ENCODE results near the gene ART1. TPM values are rescaled to one million over a fixed set of nuclear protein-coding genes. Genes with fewer than 3 reads are reported as not detected.

The ART1 gene
- total RNA-seq, 1 experiment from 2014 or later: not detected

- Histone ChIP-seq H3K4ac (ENCODE audit: low read depth, low read length) (no peak overlapping the region), H3K14ac (ENCODE audit: insufficient read depth, low read length) (no peak overlapping the region), H3K23ac (ENCODE audit: insufficient read length, low read depth, low read length) (no peak overlapping the region), H3K18ac (ENCODE audit: insufficient read length, low read depth, low read length) (no peak overlapping the region), H3K56ac (ENCODE audit: insufficient read length, low read depth, low read length) (no peak overlapping the region), H4K20me1 (ENCODE audit: control insufficient read depth, insufficient read depth, insufficient read length) (no peaks in the 10 kb centered on the region), H3K79me1 (ENCODE audit: insufficient read depth, low read depth, low read length, poor library complexity, severe bottlenecking) (no peaks in the 10 kb centered on the region), H2BK120ac (ENCODE audit: low read depth, low read length, poor library complexity, severe bottlenecking) (no peak overlapping the region), H2BK12ac (ENCODE audit: insufficient read length, low read depth, low read length) (no peak overlapping the region), H2AK5ac (ENCODE audit: insufficient read length, low read length) (no peak overlapping the region), H3K9me3 (ENCODE audit: control insufficient read depth, low read depth, low read length) (no peaks in the 10 kb centered on the region), H2BK20ac (ENCODE audit: low read depth, low read length, poor library complexity, severe bottlenecking) (no peak overlapping the region), H3K9ac (ENCODE audit: extremely low read depth, insufficient read length, low read length) (no peak overlapping the region), H3K4me1 (ENCODE audit: insufficient read depth, low read length) (no peaks in the 10 kb centered on the region), H2AFZ (ENCODE audit: low read length) (no peak overlapping the region), H3K23me2 (ENCODE audit: insufficient read length, low read depth, low read length, poor library complexity, severe bottlenecking) (no peaks in the 10 kb centered on the region), H4K8ac (replicated peaks; ENCODE audit: insufficient read length, low read depth, low read length) (no peak overlapping the region), H2BK5ac (ENCODE audit: insufficient read length, low read length) (no peak overlapping the region), H3T11ph (ENCODE audit: low read length) (no peak overlapping the region), H4K5ac (ENCODE audit: insufficient read length, low read depth, low read length) (no peak overlapping the region), H3K27ac (ENCODE audit: insufficient read length, low read depth, low read length) (no peak overlapping the region), H4K91ac (ENCODE audit: insufficient read length, low read depth, low read length) (no peak overlapping the region), H2BK15ac (ENCODE audit: low read depth, low read length) (no peak overlapping the region), H3K27me3 (ENCODE audit: insufficient read depth, low read length) (no peaks in the 10 kb centered on the region), H3K4me2 (ENCODE audit: insufficient read depth, insufficient read length, low read length) (no peak overlapping the region), H3K79me2 (ENCODE audit: insufficient read depth, low read length) (no peaks in the 10 kb centered on the region)
- no peaks in the 10 kb centered on the region for H3K4me1 Mint-ChIP-seq
- peaks cover 0 to 2% (median 0%) of the 10 kb centered on the region in 3 experiments; a peak in 1 of 7 replicates for H3K36me3 Mint-ChIP-seq (ENCODE audit: insufficient read depth in 1 of 3, low read depth in 3 of 3)
- no peak for DNase-seq
- H3K27ac Mint-ChIP-seq: no peak overlapping the region; a peak in 1 of 7 replicates
- WGBS (ENCODE audit: extremely low coverage, insufficient read length, low lambda C conversion rate): no CpG with 5 or more reads among the region's 8 CpGs
- H3K4me3 Mint-ChIP-seq: no peak overlapping the region
- H3K9me3 Mint-ChIP-seq: peaks cover 0 to 3% of the 10 kb centered on the region in 2 experiments; a peak in 2 of 5 replicates
- peaks cover 3% of the 10 kb centered on the region; the same call in 1 of the 2 replicates for H3K27me3 Mint-ChIP-seq (ENCODE audit: low read depth)
- TF ChIP-seq CTCF (conservative IDR thresholded peaks at IDR 0.05): no peak
Observed at GRCh38 chr11:3658252-3658651, 13.3 kb downstream of the ART1 start.
